Endometrial microvascular endothelial cells (primary cell): Measurements from ENCODE around the gene PRKN. TPM values are rescaled to one million over a fixed set of nuclear protein-coding genes. Genes with fewer than 3 reads are reported as not detected.

ENCODE experiments used
- in situ Hi-C: cut with HindIII; loops from 2 replicates; pipeline ENCODE4 v1.10.0; 2017; ENCODE audit warnings: low sequenced_read_pairs, low pct_unique_long_range_greater_than_20kb; ENCODE audit errors: inconsistent ontology term
- total RNA-seq: library from RNA; depleted of rRNA; stranded (reverse); fragments of >200 nt; gene quantifications from one replicate; pipeline ENCODE4 v1.2.3, GENCODE V29; 2015; ENCODE audit errors: inconsistent ontology term

Gene PRKN
- not detected for total RNA-seq

GRCh38 chr6:162727322-162728182, at the start of gene PRKN, which contains the start of gene PACRG:
Gene PRKN (minus strand): TSS chr6:162727766.
Gene PACRG (plus strand): TSS chr6:162727974.
- in situ Hi-C loops, result no loop called here

DNA sequence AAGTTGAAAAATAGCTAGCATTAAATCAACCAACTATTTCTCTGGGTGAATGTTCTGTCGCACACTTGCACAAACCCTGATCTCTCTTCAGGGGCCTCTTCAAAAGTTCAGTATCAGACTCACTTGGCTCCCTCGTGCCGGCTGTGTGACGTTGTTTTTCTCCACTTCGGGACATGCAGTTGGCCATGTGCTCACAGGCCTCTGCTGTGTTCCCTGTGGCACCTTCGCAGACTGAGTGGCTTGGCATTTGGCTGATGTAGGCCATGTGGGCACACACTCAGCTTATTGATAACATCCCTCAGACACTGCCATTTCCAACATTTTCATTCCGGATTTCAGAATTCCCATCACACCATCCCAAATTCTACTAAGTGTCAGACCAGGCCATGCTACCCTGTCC, 49.5 kb upstream of the PRKN start:
- in situ Hi-C loops, result no loop called here

- in situ Hi-C loops, result no loop called here
These were observed 46.4 kb upstream of the PRKN start for GRCh38 chr6:162773996-162774395.

DNA sequence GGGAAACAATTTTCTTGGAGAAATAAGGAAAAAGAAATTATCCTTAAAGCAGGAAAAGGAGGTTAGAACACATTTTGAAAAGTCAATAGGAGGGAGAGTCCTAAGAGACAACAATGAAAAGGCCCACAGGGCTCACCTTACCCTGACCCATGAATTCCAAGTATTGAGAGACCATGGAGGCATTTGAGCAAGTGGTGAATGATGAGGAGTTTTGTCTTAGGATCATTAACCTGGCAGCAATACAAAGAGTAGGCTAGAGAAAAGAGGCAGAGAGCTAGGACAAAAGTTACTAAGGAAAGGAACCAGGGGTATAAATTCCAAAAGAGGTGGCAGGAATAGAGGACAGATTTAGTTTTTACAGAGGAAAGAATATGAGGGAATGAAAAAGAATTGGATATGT, 44.9 kb upstream of the PRKN start:
- in situ Hi-C loops, result no loop called here

DNA sequence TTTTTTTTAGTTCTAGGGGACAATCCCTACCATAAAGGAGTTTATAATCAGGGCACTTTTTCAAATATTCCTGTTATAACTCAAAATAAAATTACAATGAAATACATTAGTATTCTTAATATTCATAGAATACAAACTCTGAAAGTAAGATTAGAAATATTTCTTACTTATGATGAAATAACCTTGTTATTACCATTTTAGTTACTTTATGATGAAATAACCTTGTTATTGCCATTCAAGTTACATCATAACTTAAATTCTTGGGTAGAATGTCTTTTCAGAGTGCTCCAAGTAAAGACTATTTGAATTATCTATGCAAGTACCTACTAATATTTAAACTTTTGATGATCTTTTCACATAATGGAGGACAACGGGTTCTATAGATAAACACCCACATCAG, 43.4 kb upstream of the PRKN start:
- in situ Hi-C loops, result no loop called here

DNA sequence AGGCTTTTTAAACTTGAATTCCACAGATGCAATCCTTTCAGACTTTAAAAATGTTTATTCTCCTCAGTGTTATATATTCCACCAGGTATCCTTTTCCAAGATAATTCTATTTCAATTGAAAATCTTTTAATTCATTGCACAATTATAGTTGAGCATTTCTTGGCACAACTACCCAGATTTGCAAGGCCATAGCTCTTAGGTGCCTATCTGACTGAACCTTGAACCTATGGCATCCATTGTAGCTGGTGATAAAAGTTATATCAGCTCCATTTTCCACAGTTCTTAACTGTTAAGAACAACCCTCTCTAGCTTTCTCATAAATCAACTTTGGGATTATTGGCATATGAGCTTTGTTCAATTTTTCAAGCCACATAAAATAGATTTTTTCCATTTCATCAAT, 42.6 kb upstream of the PRKN start:
- in situ Hi-C loops, result no loop called here

GRCh38 chr6:162753775-162754174, 26.2 kb upstream of the PRKN start:
- in situ Hi-C loops, result no loop called here

DNA sequence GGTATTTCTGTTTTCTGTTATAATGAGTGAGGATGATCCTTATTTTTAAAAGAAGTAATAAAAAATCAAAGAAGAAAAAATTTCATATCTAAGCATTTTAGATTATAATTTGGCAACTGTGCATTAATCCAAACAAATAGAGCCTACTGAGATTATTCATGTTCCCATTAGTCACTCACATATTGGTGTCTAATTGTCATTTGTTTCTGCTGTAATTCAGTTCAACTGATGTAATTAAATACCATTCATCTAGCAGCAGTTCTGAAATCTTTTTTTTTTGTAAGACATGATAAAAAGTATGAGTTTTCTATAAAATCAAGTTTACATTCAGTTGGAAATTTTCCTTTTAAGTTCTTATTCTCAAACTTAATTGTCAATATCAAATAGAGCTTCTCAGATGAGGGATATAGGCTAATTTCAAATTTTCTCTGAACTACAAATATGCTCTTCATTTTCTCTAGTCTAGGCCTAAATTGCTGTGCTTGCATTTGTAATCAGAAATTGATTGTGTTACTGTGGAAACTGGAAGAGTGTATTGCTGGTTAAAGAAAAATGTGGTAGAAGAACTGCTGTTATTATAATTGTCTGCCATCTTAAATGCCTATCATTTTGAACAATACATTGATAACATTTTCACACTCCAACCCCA, 23.8 kb upstream of the PRKN start:
- in situ Hi-C loops, result no loop called here

DNA sequence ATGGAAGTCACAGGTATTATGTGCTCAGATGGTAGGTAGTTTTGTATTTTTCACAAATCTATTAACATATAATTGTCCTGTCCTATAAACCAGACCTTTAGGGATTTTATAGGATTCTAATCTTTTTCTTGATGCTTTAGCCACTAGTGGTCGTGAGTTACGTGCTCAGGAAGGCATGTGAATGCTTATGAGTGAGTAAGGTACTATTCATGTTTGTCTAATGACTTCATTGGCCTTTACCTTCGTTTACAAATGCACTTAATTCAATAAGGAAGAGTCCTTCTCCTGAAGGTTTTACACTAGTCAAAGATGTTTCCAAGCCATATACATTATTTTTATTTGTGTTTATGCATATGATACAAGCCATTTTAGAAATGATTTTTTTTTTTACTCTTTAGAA, 23.2 kb upstream of the PRKN start:
- in situ Hi-C loops, result no loop called here

GRCh38 chr6:162736961-162737360, 9.4 kb upstream of the PRKN start:
- in situ Hi-C loops, result no loop called here

DNA sequence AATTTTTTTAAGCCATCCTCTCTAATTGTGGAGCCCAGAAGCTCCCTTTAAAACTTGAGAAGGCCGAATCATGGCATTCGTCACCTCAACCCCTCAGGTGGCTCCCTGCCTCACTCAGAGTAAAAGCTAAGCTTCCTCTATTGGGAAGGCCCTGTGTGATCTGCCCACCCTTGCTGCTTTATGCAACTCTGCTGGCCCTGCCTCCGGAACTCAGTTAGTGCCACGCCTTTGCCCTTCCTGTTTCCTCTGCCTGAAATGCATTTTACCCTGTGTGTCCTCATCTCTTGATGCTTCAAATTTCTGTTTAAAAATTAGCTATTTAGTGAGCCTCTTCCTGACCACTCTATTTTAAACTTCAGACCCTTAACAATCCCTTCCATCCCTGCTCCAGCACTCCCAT, 5.9 kb upstream of the PRKN start:
- in situ Hi-C loops, result no loop called here

DNA sequence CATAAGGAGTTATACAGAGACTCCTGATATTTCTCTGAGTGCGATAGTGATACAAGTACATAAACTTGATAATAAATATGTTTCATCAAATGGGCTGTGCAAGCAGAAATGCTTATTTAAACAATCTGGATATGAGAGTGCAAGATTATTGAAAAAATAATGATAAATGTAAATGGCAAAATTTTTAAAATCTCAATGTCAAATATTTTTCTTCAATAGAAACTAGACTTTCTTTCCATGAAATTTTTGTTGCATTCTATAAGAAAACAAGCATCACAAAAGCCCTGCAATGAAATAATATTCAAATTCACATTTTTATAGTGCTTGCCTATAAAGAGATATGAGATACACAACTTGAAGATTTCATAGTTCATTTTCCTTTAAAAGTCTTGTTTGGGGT, 2.9 kb upstream of the PRKN start:
- in situ Hi-C loops, result no loop called here

- in situ Hi-C loops, result no loop called here
These were observed 1.1 kb upstream of the PRKN start for GRCh38 chr6:162728706-162729105.

DNA sequence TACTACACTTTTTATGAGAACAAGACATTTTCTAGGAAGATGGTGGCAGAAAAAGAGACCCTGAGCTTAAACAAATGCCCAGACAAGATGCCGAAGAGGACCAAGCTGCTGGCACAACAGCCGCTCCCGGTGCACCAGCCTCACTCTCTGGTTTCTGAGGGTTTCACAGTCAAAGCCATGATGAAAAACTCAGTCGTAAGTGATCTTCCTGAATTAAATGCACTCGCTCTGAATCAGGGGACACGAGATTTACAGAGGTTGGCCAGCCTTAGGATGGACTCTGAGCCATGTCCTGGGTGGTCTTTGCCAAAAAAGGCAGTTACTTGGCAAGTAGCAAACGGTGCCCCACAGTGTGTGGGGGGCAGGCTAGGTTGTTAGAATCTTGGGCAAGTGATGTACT, 631 bp upstream of the PRKN start:
- in situ Hi-C loops, result no loop called here

- in situ Hi-C loops, result no loop called here
These were observed 632 bp downstream of the PRKN start for GRCh38 chr6:162726947-162727321.

GRCh38 chr6:162722633-162723032, 4.9 kb downstream of the PRKN start:
- in situ Hi-C loops, result no loop called here

DNA sequence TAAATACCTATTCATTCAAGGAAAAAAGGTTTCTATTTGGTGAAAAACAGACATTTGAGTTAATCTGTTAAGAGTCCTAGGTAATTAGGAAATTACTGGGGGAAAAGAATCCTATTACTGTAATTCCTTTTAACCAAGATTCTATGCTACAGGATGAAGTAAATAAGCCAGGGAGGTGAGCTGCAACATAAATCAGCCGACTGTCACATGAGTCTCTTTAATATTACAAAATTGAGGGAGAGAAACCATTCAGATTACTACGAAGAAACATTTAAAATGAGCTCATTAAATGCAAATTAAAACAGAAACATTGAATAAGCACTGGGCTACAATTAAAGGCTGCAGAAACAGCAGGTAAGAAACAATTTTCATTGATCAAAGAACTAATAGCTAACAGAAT, 5.3 kb downstream of the PRKN start:
- in situ Hi-C loops, result no loop called here

- in situ Hi-C loops, result no loop called here
These were observed 6.2 kb downstream of the PRKN start for GRCh38 chr6:162721404-162721687.

DNA sequence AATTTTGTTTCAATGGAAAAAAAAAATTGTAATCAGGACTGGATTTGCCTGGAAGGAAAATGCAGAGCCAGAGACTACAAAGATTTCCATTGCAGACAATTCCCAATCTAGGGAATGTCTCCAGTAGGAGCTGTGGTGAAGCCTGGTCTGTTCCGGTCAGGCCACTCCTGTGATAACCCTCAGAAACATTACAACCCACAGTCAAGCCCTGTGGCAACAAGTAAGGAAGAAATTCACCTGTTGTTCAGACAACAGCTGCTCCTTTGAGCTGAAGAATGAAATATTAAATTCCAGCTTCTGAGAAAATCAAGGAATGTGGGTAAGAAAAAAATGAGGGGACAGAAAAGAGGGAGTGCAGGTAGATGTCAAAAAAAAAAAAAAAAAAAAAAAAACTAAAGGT, 8.0 kb downstream of the PRKN start:
- in situ Hi-C loops, result no loop called here

GRCh38 chr6:162715601-162716000, 12.0 kb downstream of the PRKN start:
- in situ Hi-C loops, result no loop called here
